IMR-90 (cell line): Measurements from ENCODE around the gene ADISSP.

Source experiments
- CEBPB ChIP-seq: IDR thresholded peaks from 2 replicates; pipeline ENCODE4 v1.6.1; 2012; ENCODE audit warnings: low read depth, low read length, improper control_type of control experiment
- MAFK ChIP-seq: IDR thresholded peaks from 2 replicates; pipeline ENCODE4 v1.6.1; 2012; ENCODE audit warnings: low read depth, low read length, improper control_type of control experiment
- MAZ ChIP-seq: IDR thresholded peaks from 2 replicates; pipeline ENCODE4 v1.6.1; 2012; ENCODE audit warnings: low read depth, mild to moderate bottlenecking, low read length, improper control_type of control experiment, moderate library complexity, borderline replicate concordance
- NFE2L2 ChIP-seq: fragments of 150-350 bp; IDR thresholded peaks from 2 replicates; pipeline ENCODE4 v1.6.1; 2016; ENCODE audit warnings: low read depth, mild to moderate bottlenecking, low read length
- POLR2A ChIP-seq: IDR thresholded peaks from 2 replicates; pipeline ENCODE4 v1.6.1; 2012; ENCODE audit warnings: mild to moderate bottlenecking, low read depth, low read length
- RFX5 ChIP-seq: IDR thresholded peaks from 2 replicates; pipeline ENCODE4 v1.8.0; 2012; ENCODE audit warnings: low read depth, mild to moderate bottlenecking, low read length, moderate library complexity
- USF2 ChIP-seq: fragments of 150-350 bp; IDR thresholded peaks from 2 replicates; pipeline ENCODE4 v1.6.1; 2017; ENCODE audit warnings: mild to moderate bottlenecking, antibody characterized with exemption, low read length, low read depth
- TF ChIP-seq, protein P1 (sequence below): conservative IDR thresholded peaks from 2 replicates; pipeline ENCODE4 v1.5.1; 2012; ENCODE audit warnings: mild to moderate bottlenecking, low read depth, low read length, improper control_type of control experiment

GRCh38 chr20:3815703-3816315 lies 48.3 kb upstream of the ADISSP start:
- TF ChIP-seq, protein P1, sequence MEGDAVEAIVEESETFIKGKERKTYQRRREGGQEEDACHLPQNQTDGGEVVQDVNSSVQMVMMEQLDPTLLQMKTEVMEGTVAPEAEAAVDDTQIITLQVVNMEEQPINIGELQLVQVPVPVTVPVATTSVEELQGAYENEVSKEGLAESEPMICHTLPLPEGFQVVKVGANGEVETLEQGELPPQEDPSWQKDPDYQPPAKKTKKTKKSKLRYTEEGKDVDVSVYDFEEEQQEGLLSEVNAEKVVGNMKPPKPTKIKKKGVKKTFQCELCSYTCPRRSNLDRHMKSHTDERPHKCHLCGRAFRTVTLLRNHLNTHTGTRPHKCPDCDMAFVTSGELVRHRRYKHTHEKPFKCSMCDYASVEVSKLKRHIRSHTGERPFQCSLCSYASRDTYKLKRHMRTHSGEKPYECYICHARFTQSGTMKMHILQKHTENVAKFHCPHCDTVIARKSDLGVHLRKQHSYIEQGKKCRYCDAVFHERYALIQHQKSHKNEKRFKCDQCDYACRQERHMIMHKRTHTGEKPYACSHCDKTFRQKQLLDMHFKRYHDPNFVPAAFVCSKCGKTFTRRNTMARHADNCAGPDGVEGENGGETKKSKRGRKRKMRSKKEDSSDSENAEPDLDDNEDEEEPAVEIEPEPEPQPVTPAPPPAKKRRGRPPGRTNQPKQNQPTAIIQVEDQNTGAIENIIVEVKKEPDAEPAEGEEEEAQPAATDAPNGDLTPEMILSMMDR = no peak
- TF ChIP-seq CEBPB (no peak), MAZ (no peak), POLR2A (no peak), NFE2L2 (no peak), RFX5 (no peak), MAFK (no peak), USF2 (no peak)
